ENCODE results near the gene BMPR1B.
"Not testable (repeated sequence)": the region's sequence is repeated elsewhere in the genome, so short reads cannot be mapped to it uniquely, and the experiment has no call there.

BMPR1B gene

DNA sequence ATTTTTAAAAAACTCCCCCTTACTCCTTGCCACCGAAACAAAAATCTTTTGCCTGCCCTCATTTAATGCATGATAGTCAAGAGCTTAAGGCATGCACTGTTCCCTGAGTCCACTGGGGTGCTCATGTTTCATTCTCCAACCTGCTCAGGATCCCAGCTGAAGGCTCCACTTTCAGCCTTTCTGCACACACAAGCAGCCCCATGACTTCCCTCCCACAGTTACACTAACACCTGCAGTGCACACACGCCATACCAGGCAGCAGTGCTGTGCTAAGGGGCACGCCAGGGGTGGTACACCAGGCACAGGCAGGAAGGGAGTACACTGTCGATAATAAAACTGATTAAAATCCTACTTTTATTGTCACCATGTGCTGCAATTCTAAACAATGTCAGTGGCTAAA, 385.2 kb downstream of the BMPR1B start:
- no peak for DNase-seq (ENCODE audit: low spot score)

DNA sequence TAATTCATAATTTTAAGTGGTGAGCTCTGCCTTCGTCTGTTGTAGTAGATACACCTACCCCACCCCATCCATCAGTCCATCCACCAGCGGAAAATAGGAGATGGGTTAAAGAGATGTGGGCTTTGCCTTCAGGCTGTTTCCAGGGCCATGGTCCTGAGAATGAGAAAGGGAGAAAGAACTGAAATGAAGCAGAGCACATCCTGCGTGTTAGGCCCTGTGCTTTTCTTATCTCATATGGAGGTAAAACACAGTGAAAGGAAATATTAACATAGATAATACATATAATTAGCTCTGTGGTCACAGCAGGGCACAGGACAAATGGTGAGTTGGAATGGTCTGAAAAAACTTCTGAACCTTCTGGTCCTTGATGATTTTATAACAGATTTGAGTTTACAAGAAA, 393.5 kb downstream of the BMPR1B start:
- no peak for DNase-seq (ENCODE audit: low spot score)

GRCh38 chr4:95153182-95153581, 395.4 kb downstream of the BMPR1B start:
- no peak for DNase-seq (ENCODE audit: low spot score)

DNA sequence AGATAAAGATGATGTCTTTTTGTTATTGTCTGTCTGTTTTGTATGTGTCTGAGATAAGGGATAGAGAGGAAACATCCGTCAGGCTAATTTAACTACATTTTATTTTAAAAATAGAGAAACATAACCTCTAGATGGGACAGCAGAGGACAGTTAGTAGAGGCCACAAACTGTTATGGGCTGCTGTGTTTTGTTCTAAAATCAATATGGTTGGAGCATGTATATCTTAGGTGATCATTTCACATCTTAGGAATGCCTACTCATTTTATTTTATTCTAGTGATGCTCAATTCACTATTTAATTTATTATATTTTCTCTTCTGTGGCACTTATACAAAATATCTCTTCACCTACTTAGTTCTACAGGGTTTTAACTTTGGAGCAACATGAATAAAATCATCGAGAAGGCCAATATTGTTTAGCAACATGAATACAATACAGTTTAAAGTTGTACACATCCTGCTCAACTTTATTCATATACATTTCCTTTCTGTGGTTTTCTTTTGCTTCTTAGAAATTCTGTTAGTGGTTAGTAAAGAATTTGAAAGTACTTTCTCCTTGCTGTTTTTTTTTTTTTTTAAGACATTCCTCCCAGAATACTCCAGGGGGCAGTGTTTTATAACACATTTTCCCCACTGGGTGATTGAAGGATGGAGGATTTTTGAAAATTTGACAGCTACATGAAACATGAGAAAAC, 398.1 kb downstream of the BMPR1B start:
- peak; percentile 53 for DNase-seq (ENCODE audit: low spot score)

GRCh38 chr4:95156452-95156765, 398.7 kb downstream of the BMPR1B start:
- DNase-seq (ENCODE audit: low spot score): no peak

GRCh38 chr4:95157596-95157995, 399.8 kb downstream of the BMPR1B start:
- no peak for DNase-seq (ENCODE audit: low spot score)

DNA sequence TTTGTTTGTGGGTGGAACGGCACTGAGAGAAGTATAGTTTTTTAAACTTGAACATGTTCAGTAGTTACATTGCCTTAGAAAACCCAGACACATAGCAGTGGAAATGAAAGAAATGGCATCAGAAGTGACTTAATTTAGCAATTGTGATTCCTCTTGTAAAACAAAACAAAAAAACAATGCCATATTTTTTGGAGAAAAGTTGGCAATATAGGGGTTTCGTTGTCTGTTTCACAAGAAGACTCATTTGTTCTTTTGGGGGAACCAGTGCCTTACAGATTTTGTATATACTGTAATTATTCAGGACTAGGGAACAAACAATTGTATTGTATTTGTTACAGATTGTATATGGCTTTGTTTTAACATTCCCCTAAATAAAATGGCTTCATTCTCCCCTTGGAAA, 400.3 kb downstream of the BMPR1B start:
- DNase-seq (ENCODE audit: low spot score): no peak

DNA sequence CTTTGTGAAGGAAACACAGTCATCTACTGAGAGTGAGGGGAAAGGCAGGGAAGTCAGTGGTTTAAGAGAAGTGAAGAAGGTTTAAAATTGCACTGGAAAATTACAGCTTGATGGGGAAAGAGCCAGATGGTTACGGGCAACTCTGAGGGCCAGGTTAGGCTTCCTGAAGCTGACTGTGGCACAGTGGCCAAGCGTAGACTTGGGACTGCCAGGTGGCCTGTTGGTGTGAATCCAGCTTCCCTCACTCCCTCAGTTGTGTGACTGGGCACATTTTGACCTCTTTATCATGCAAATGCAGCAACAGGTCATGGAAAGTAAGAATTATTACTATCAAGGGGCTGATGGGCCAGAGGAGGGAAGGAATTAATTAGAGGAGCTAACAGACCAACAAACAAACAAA, 400.9 kb downstream of the BMPR1B start:
- no peak for DNase-seq (ENCODE audit: low spot score)

GRCh38 chr4:95159384-95159783, 401.6 kb downstream of the BMPR1B start:
- DNase-seq (ENCODE audit: low spot score): no peak

GRCh38 chr4:95161781-95162469, 404.2 kb downstream of the BMPR1B start:
- no peak for DNase-seq (ENCODE audit: low spot score)

- DNase-seq (ENCODE audit: low spot score): no peak
Measured at GRCh38 chr4:95162867-95163266, 405.1 kb downstream of the BMPR1B start.

- DNase-seq (ENCODE audit: low spot score): peak; percentile 74
Measured at GRCh38 chr4:95165926-95166524, 408.3 kb downstream of the BMPR1B start.

DNA sequence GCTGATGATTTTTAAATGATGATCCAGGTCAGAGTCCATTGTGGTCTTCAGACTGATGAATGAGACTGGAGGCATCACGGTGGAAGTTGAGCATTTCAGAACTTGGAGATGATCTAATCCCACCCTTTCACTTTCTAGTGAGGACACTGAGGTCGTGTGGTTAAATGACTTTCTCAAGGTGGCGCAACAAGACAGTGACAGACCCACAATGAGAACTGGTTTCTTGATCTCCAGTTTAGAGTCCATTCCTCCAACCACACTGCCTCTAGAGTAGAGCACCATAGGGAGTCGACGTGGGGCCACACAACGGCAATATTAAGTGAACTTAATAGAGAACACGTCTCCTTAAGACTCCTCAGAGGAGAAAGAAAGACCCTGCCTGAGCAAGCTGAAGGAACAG, 410.1 kb downstream of the BMPR1B start:
- no peak for DNase-seq (ENCODE audit: low spot score)

GRCh38 chr4:95170176-95170575, 412.4 kb downstream of the BMPR1B start:
- DNase-seq (ENCODE audit: low spot score): no peak

DNA sequence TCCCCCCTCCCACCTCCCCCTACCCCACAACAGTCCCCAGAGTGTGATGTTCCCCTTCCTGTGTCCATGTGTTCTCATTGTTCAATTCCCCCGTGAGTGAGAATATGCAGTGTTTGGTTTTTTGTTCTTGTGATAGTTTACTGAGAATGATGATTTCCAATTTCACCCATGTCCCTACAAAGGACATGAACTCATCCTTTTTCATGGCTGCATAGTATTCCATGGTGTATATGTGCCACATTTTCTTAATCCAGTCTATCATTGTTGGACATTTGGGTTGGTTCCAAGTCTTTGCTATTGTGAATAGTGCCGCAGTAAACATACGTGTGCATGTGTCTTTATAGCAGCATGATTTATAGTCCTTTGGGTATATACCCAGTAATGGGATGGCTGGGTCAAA, 413.6 kb downstream of the BMPR1B start:
- DNase-seq (ENCODE audit: low spot score): not testable (repeated sequence)

DNA sequence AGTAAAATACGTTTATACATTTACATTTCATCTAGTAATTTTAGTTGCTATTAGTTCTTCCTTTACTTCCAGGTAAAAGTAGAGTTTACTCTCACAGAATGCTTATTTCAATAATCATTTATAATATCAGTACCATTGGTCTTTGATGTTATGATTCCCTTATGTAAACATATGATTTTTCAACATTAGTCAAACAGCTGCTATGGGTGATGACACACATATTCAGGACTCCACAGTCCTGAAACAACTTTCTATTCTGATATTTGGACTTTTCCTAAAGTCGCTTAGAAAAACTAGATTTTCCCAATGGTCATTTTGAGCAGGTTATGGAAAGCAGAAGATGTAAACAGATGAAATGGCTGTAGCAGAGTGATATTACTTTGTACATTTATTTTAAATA, 421.2 kb downstream of the BMPR1B start:
- no peak for DNase-seq (ENCODE audit: low spot score)

DNA sequence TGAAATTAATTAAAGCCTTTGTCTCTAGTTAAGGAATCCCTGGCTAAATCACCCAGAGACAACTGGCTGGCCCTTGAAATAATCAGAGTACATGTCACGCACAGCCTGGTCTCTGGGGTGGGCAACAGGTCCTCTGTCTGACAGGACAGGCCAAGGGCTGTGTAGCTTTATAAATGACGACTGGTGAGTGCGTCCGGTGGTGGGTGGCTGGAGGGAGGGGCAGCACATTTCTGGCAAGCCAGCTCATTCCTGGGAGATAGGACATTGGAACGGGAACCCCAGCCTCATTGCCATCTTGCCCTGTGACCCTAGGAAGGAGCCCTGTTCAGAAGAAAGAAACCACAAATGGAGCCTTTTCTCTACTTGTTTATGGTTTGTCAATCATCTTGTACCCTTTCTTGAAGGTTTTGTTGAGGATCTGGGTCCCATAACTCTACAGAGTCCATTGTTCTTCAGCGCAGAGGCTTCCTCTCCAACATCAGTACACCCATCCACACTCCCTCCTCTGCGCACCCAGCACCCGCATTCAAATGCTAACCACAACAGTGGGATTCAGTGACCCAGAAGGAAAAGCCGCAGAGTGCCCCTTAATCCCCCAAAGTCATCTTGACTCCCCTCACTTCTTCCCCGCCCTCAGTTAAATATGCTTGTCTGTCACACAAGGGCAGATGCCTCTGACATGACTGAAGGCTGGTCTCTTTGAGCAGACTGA, 422.9 kb downstream of the BMPR1B start:
- DNase-seq (ENCODE audit: low spot score): no peak

DNA sequence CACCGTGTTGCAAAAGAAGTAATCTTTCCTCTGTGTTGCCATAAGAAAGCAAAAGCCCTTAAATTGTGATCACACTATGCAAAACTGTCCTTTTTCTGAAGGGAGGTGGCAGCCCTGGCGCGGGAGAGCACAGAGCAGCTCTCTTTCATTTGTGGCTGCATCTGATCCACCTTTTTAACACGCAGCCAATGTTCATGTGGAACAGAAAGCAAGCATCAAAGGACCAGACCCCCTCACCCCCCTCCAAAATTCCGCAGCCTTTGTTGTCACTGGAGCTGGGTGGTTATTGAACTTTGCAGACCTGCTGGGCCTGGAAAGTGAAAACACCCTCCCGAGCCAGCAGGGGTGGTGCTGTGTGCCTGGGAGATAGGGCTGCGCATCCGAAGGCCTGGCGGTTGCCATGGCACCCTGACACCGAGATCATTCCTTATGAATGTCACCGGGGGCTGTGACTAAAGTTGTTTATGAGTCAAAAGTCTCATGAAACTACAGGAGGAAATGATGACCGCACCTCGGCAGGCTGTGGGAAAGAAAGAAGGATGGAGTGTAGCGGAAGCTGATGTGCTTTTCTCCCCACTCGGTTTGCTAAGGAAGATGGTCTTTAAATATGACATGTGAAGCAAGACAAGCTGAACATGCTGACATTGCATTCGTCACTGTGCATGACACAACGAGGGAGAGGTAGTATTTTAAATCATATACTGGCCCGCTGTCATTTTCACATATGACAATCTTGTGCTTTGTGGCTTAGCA, 423.7 kb downstream of the BMPR1B start:
- no peak for DNase-seq (ENCODE audit: low spot score)

DNA sequence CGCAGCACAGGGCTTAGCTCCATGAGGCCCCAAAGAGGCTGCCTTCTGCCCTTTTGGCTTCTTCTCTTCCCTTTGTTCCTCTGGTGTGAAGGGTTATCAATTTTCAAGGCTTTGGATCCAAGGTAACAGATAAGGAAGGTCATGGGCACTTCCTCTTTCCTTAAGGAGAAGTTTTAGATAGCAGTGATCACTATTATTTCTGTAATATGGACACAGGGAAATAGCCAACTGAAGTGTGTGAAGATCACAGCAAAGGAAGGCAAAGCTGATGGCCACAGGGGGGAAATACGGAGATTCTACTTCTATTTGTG, 424.2 kb downstream of the BMPR1B start:
- no peak for DNase-seq (ENCODE audit: low spot score)

DNA sequence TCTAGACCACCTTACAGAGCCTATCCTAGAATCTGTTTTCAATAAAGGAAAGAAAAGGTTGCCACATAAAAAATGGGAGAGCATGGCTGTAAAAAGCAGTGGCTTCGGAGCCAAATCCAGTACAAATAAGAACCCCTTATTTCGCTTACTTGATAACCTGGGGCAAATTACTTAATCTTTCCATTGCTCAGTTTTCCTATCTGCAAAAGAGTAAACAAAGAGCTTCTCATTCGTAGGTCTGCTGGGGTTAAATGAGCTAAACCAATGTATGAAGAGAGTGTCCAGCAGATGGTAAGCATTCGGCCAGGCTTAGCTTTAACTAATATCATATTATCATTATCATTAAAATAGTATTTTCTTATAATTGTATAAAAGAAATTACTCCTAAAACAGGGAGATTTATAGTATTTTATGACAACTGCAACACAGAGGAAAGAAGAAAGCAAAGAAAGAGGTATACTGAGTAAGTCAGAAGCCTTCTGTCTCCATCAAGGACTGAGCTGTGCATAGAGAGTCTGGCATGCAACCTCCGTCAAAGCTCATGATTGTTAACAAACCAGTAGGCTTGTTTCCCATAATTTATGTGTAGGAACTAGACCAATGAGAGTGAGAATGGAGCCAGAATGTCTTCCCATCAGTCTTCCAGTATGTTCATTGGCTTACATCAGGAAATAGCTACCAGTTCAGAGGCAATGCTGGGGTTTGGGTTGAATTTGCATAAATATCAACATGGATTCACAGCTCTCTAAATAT, 426.1 kb downstream of the BMPR1B start:
- peak; percentile 59 for DNase-seq (ENCODE audit: low spot score)

- no peak for DNase-seq (ENCODE audit: low spot score)
Measured at GRCh38 chr4:95186666-95187065, 428.9 kb downstream of the BMPR1B start.
